GM19043 (cell line): ENCODE data around the gene UTP4.
"Not testable (repeated sequence)": the region's sequence is repeated elsewhere in the genome, so short reads cannot be mapped to it uniquely, and the experiment has no call there.

Experiments used
- ATAC-seq: cut with Tn5 transposase; IDR thresholded peaks from one replicate; pipeline ENCODE4 v1.9.1; 2021; ENCODE audit warnings: low read depth; ENCODE audit not compliant: unreplicated experiment

The UTP4 gene

GRCh38 chr16:69109486-69110270 lies 22.8 kb upstream of the UTP4 start:
- no peak for ATAC-seq

DNA sequence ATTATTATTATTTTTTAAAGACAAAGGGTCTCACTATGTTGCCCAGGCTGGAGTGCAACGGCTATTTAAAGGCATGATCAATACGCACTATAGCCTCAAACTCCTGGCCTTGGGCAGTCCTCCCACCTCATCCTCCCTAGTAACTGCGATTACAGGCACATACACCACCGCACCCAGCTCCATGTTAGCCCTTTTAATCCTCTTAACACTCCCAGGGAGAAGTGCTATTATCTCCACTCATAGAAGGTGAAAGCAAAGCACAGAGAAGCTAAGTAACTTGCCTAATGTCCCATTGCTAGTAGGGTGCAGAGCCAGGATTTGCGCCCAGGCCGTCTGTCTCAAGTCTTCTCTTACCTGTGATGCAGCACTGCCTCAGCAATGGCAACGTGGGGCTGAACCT lies 22.0 kb upstream of the UTP4 start:
- ATAC-seq: no peak

GRCh38 chr16:69111216-69111875 lies 21.1 kb upstream of the UTP4 start:
- no peak for ATAC-seq

GRCh38 chr16:69111876-69112230 lies 20.6 kb upstream of the UTP4 start:
- ATAC-seq: no peak

- ATAC-seq: no peak
Measured at GRCh38 chr16:69112285-69113129, 19.9 kb upstream of the UTP4 start.

GRCh38 chr16:69113216-69113615 lies 19.2 kb upstream of the UTP4 start:
- no peak for ATAC-seq

- no peak for ATAC-seq
Measured at GRCh38 chr16:69114346-69114975, 18.0 kb upstream of the UTP4 start.

GRCh38 chr16:69114976-69115355 lies 17.5 kb upstream of the UTP4 start:
- ATAC-seq: no peak

DNA sequence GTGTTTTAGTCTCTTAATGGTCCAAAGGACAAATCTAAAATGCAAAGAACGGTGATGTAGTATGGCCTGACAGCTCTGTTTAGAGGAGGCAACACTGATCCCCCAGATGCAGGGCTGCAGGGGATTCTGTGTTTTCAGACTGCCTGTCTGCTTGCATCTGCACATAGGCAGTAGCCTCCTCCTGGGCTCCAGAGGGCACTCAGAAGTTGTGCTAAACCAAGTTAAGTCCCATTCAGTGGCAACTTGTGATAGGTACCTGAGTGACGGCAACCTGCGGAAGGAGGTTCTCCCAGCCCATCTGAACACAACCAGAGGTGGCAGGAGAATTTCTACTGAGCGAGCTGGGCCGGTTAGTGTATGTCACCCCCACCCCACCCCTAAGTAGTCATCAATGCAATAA lies 17.1 kb upstream of the UTP4 start:
- ATAC-seq: no peak

- ATAC-seq: no peak
Measured at GRCh38 chr16:69115837-69116236, 16.6 kb upstream of the UTP4 start.

DNA sequence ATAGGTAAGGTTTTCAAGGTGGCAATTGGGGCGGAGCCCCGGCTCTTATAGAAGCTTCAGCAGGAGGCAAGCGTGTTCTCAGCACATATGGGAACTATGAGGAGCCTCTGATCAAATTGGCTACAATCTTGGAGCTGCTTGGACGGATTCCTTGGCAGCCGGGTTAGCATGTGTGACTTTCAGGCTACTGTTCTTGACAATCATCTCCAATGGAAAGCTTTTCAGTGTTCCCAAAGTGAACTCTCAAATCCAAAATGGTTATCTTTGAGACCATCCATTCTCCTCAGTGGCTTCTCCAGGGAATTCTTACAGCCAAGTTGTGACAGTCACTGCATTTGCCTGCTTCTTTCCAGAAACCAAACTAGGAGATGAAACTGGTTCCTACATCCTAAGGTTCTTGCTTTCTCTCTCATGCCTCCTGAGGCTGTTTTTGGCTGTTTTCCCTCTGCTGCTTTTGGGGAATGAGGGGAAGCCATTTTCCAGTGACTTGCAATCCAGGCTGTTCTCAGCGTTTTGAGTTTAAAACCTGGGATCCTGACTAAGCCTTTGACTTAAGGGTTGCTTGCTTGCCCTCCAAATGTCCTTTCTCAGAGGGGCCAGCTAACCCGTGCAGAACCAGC lies 16.1 kb upstream of the UTP4 start:
- ATAC-seq: no peak

DNA sequence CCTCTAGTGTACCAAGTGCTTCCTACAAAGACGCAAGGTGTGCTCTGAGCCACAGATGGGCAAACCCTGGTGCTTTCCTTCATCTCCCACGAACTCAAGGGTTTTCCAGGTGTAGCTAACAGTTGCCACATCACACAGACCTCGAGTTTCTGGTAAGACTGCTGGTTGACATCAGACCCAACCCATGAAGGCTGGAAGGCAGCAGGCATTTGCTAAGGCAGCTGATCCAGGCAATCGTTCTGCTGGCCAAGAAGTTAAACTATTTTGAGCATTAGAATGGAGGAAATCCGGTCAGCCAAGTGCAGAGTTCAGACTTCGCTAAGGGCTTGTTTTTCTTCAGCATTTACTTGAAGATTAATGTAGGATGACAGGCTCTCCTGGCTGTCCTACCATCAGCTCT lies 15.5 kb upstream of the UTP4 start:
- no peak for ATAC-seq

GRCh38 chr16:69118468-69118867 lies 14.0 kb upstream of the UTP4 start:
- no peak for ATAC-seq

DNA sequence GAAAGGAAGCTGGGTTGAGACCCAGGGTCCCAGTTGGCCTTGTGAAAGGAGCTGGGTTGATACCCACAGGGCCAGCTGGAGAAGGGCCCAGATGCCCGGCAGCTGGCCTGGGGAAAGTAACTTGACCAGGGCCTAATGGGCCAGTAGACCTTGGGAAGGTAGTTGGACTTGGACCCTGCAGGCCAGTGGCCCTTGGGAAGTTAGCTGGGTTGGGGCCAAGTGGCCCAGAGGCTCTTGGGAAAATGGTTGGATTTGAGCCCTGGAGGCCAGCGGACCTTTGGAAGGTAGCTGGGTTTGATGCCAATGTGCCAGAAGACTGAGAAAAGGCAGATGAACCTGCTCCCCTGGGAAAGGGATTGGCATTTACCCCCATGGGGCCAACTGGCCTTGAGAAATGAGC lies 13.5 kb upstream of the UTP4 start:
- no peak for ATAC-seq

- no peak for ATAC-seq
Measured at GRCh38 chr16:69119536-69119935, 12.9 kb upstream of the UTP4 start.

- ATAC-seq: no peak
Measured at GRCh38 chr16:69120096-69120664, 12.3 kb upstream of the UTP4 start.

- ATAC-seq: no peak
Measured at GRCh38 chr16:69123910-69124309, 8.5 kb upstream of the UTP4 start.

GRCh38 chr16:69124406-69124805 lies 8.0 kb upstream of the UTP4 start:
- ATAC-seq: not testable (repeated sequence)

GRCh38 chr16:69124961-69125360 lies 7.5 kb upstream of the UTP4 start:
- ATAC-seq: not testable (repeated sequence)

DNA sequence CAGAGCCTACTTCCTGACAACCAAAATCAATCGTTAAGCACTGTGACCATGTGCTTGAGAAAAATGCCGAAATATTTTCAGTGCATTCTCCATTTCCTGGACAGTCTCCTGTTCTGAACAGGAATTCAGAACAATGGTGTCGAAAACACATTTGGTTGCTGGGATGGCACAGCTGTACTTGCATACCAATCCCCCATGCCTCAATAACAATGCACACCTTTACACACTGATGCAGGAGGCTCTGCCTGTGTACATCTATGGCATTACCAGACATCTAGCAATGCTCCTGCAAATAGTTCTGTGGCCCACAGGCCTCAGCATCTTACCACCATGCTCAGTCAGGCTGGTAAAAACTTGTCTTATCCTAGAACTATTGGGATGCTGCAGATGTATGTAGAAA lies 6.2 kb upstream of the UTP4 start:
- ATAC-seq: no peak
